SK-N-SH (cell line): Measurements from ENCODE around the gene ZNF469. TPM values are rescaled to one million over a fixed set of nuclear protein-coding genes. Genes with fewer than 3 reads are reported as not detected.

ENCODE experiments used
- CTCF ChIA-PET: fragments of 300-600, 350-600 bp; formaldehyde crosslinking; extraction: SDS; loops from one replicate; lab custom pipeline; 2021; lab: Yijun Ruan, JAX
- POLR2A ChIA-PET: fragments of 350-600 bp; sonication (Branson Sonifier 250); formaldehyde crosslinking; extraction: SDS; loops from one replicate; lab custom pipeline; 2020; ENCODE audit warnings: antibody characterized with exemption, inconsistent platforms; lab: Yijun Ruan, JAX
- DNase-seq: peaks from one replicate; pipeline ENCODE4 v3.0.0; 2012
- H2AFZ ChIP-seq: fragments of 200-600 bp; sonication (generic); 2 replicates; pipeline ENCODE4 v1.8.1; 2016; ENCODE audit warnings: antibody characterized with exemption, mild to moderate bottlenecking, low read depth
- H3F3A ChIP-seq: fragments of 200-600 bp; sonication (generic); replicated peaks from 2 replicates; pipeline ENCODE3; 2016; ENCODE audit warnings: antibody characterized with exemption, mild to moderate bottlenecking; ENCODE audit not compliant: insufficient read depth
- H3K27ac ChIP-seq, 2 experiments: fragments of 200-500 bp in 1 of 2; fragments of 200-600 bp in 1 of 2; sonication (Bioruptor generic) in 1 of 2; sonication (generic), shearing (Covaris generic) in 1 of 2; 2 replicates each; pipeline versions ENCODE4 v1.5.1 to v1.6.1; 2014 to 2016; ENCODE audit warnings: low read depth in 2 of 2, inconsistent platforms in 1 of 2, low read length in 1 of 2, mild to moderate bottlenecking in 1 of 2, mixed read lengths in 1 of 2
- H3K27me3 ChIP-seq: fragments of 200-600 bp; sonication (generic), shearing (Covaris generic); 2 replicates; pipeline ENCODE4 v1.6.1; 2016; ENCODE audit warnings: mixed run types; ENCODE audit not compliant: insufficient read depth
- H3K36me3 ChIP-seq, 2 experiments: fragments of 200-500 bp in 1 of 2; fragments of 200-600 bp in 1 of 2; sonication (Bioruptor generic) in 1 of 2; sonication (generic) in 1 of 2; replicated peaks in 1 of 2; 2 replicates each; pipeline versions ENCODE3 to v1.5.1; 2014 to 2016; ENCODE audit warnings: low read length in 1 of 2, mild to moderate bottlenecking in 1 of 2; ENCODE audit not compliant: insufficient read depth in 2 of 2, control insufficient read depth in 1 of 2
- H3K4me1 ChIP-seq, 2 experiments: fragments of 200-500 bp in 1 of 2; fragments of 200-600 bp in 1 of 2; sonication (Bioruptor generic) in 1 of 2; sonication (generic), shearing (Covaris generic) in 1 of 2; 2 replicates each; pipeline versions ENCODE4 v1.5.1 to v1.6.1; 2014 to 2016; ENCODE audit warnings: low read depth in 1 of 2, low read length in 1 of 2, mixed run types in 1 of 2; ENCODE audit not compliant: insufficient read depth in 2 of 2, control insufficient read depth in 1 of 2
- H3K4me2 ChIP-seq: fragments of 200-600 bp; sonication (generic), shearing (Covaris generic); 2 replicates; pipeline ENCODE4 v1.6.1; 2017; ENCODE audit warnings: mixed run types
- H3K4me3 ChIP-seq, 2 experiments: fragments of 200-500 bp in 1 of 2; fragments of 200-600 bp in 1 of 2; sonication (Bioruptor generic) in 1 of 2; sonication (generic), shearing (Covaris generic) in 1 of 2; 2 replicates each; pipeline versions ENCODE4 v1.5.1 to v1.8.1; 2014 to 2016; ENCODE audit warnings: low read depth in 2 of 2, inconsistent platforms in 1 of 2, low read length in 1 of 2, mild to moderate bottlenecking in 1 of 2, mixed read lengths in 1 of 2, moderate library complexity in 1 of 2
- H3K79me2 ChIP-seq: fragments of 200-600 bp; sonication (generic); 2 replicates; pipeline ENCODE4 v1.8.1; 2017; ENCODE audit warnings: mild to moderate bottlenecking; ENCODE audit not compliant: insufficient read depth
- H3K9ac ChIP-seq: fragments of 200-600 bp; sonication (generic); 2 replicates; pipeline ENCODE4 v1.6.1; 2017; ENCODE audit warnings: mixed run types
- H3K9me2 ChIP-seq: fragments of 200-600 bp; sonication (generic); 2 replicates; pipeline ENCODE4 v1.6.1; 2017; ENCODE audit warnings: mixed run types
- H3K9me3 ChIP-seq: fragments of 200-600 bp; sonication (generic); 2 replicates; pipeline ENCODE4 v1.6.1; 2017; ENCODE audit warnings: mixed run types, mild to moderate bottlenecking, moderate library complexity
- H4K20me1 ChIP-seq: fragments of 200-600 bp; sonication (generic); 2 replicates; pipeline ENCODE4 v1.6.1; 2017; ENCODE audit warnings: mild to moderate bottlenecking, mixed run types; ENCODE audit not compliant: insufficient read depth
- ELF1 ChIP-seq: IDR thresholded peaks from 2 replicates; pipeline ENCODE4 v1.4.0; 2012
- EP300 ChIP-seq, 2 experiments: IDR thresholded peaks; 2 replicates each; pipeline versions ENCODE4 v1.4.0 to v1.6.1; 2012; ENCODE audit warnings: borderline replicate concordance in 1 of 2, low read depth in 1 of 2, low read length in 1 of 2
- EZH2phosphoT487 ChIP-seq: fragments of 200-600 bp; sonication (generic); IDR thresholded peaks from 2 replicates; pipeline ENCODE4 v1.6.1; 2017; ENCODE audit warnings: low read depth, mixed run types, mild to moderate bottlenecking, antibody characterized with exemption, moderate library complexity, borderline replicate concordance
- FOSL2 ChIP-seq: IDR thresholded peaks from 2 replicates; pipeline ENCODE4 v1.4.0; 2012; ENCODE audit warnings: low read depth, mild to moderate bottlenecking, moderate library complexity, borderline replicate concordance
- GATA2 ChIP-seq: sonication (generic); formaldehyde crosslinking; IDR thresholded peaks from 2 replicates; pipeline ENCODE4 v1.5.0; 2020; ENCODE audit warnings: mild to moderate bottlenecking, missing genetic modification reagents
- JUND ChIP-seq: IDR thresholded peaks from 2 replicates; pipeline ENCODE4 v1.4.0; 2012
- MEF2A ChIP-seq: IDR thresholded peaks from 2 replicates; pipeline ENCODE4 v1.4.0; 2012; ENCODE audit warnings: low read depth, borderline replicate concordance
- MXI1 ChIP-seq: IDR thresholded peaks from 2 replicates; pipeline ENCODE4 v1.6.1; 2012; ENCODE audit warnings: mild to moderate bottlenecking, low read depth, low read length, improper control_type of control experiment
- NFIC ChIP-seq: IDR thresholded peaks from 2 replicates; pipeline ENCODE4 v1.4.0; 2012; ENCODE audit warnings: borderline replicate concordance
- POLR2AphosphoS5 ChIP-seq: IDR thresholded peaks from 2 replicates; pipeline ENCODE4 v1.6.1; 2012; ENCODE audit warnings: low read depth, low read length
- RFX5 ChIP-seq: IDR thresholded peaks from 2 replicates; pipeline ENCODE4 v1.6.1; 2012; ENCODE audit warnings: mild to moderate bottlenecking, improper control_type of control experiment, low read length
- RXRA ChIP-seq: IDR thresholded peaks from 2 replicates; pipeline ENCODE4 v1.4.0; 2012; ENCODE audit warnings: low read depth, mild to moderate bottlenecking, borderline replicate concordance
- SIN3A ChIP-seq: IDR thresholded peaks from 2 replicates; pipeline ENCODE4 v1.6.1; 2012; ENCODE audit warnings: low read depth, mild to moderate bottlenecking, low read length, moderate library complexity, borderline replicate concordance
- SMC3 ChIP-seq: IDR thresholded peaks from 2 replicates; pipeline ENCODE4 v1.6.1; 2012; ENCODE audit warnings: low read depth, low read length, improper control_type of control experiment
- TCF12 ChIP-seq: IDR thresholded peaks from 2 replicates; pipeline ENCODE4 v1.4.0; 2012
- USF1 ChIP-seq: IDR thresholded peaks from 2 replicates; pipeline ENCODE4 v1.4.0; 2012; ENCODE audit warnings: low read depth, borderline replicate concordance
- WGBS: methylation state at CpG from one replicate; pipeline ENCODE4 v1.1.6; 2017; ENCODE audit warnings: low lambda C conversion rate; 5-methylcytosine and 5-hydroxymethylcytosine counted together
- polyA plus RNA-seq, 3 experiments: library from polyadenylated mRNA; depleted of rRNA; stranded (reverse); fragments of >200 nt; gene quantifications; 2 replicates each; pipeline ENCODE4 v1.2.3, GENCODE V29; 2012
- TF ChIP-seq, protein P1 (sequence below): fragments of 200-600 bp; sonication (generic); IDR thresholded peaks from 2 replicates; pipeline ENCODE4 v1.6.1; 2017; ENCODE audit warnings: antibody characterized with exemption, mild to moderate bottlenecking, moderate library complexity
- TF ChIP-seq, protein P2 (sequence below): IDR thresholded peaks from 2 replicates; pipeline ENCODE4; 2012
- TF ChIP-seq, protein P3 (sequence below): IDR thresholded peaks from 2 replicates; pipeline ENCODE4 v1.4.0; 2012; ENCODE audit warnings: low read depth

ZNF469 gene
- polyA plus RNA-seq, 1 of the 3 experiments (the other 2 are of a cell fraction) = 0.56 TPM

DNA sequence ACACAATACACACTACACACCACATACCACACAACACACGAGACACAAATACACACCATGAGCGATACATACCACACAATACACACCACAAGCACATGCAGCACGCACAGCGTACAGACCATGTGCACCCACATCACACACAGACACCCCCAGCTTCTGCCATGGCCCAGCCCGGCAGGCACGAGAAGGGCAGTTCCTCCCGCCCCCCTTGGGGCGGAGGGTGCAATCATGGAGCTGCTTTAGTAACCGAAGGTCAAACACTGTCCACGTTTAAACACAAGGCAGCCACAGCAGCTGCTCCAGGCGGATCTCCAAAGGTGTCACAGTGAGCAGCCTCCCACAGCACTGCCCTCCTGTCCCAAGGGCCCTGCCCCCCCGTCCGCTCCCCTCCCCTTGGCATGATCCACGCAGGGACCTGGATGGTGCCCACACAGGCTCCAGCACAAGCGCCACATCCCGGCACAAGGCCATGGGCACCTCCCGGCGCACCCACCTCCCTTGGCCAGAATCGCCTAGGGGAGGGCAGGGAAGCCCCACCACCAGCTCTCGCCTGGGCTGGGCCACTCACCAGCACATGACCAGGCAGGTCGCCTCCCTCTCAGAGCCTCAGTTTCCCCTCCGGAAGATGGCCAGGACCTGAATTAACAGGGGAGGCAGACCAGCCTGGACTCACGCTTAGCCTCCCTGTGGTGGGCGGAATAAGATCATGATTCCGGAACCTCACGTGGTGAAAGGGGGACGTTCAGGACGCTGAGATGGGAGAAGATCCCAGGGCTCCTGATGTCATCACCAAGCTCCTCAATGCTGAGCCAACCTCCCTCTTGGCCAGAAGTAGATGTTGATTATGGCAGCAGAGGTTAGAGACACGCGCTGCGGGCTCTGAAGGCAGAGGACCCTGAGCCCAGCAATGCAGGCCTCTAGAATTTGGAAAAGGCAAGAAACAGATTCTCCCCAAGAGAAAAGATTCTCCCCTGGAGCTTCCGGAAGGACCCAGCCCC lies 32.6 kb upstream of the ZNF469 start:
- H3F3A ChIP-seq = no peaks in the 10 kb centered on the region
- TF ChIP-seq JUND = no peak
- no peak for TF ChIP-seq RFX5
- TF ChIP-seq NFIC = no peak
- TF ChIP-seq SIN3A = no peak
- no peak for TF ChIP-seq EP300 (IDR thresholded peaks at IDR 0.05; ENCODE audit: borderline replicate concordance in 1 of 2, low read depth in 1 of 2, low read length in 1 of 2)
- TF ChIP-seq MEF2A = no peak
- TF ChIP-seq, protein P1, sequence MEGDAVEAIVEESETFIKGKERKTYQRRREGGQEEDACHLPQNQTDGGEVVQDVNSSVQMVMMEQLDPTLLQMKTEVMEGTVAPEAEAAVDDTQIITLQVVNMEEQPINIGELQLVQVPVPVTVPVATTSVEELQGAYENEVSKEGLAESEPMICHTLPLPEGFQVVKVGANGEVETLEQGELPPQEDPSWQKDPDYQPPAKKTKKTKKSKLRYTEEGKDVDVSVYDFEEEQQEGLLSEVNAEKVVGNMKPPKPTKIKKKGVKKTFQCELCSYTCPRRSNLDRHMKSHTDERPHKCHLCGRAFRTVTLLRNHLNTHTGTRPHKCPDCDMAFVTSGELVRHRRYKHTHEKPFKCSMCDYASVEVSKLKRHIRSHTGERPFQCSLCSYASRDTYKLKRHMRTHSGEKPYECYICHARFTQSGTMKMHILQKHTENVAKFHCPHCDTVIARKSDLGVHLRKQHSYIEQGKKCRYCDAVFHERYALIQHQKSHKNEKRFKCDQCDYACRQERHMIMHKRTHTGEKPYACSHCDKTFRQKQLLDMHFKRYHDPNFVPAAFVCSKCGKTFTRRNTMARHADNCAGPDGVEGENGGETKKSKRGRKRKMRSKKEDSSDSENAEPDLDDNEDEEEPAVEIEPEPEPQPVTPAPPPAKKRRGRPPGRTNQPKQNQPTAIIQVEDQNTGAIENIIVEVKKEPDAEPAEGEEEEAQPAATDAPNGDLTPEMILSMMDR = no peak
- TF ChIP-seq ELF1 = no peak
- TF ChIP-seq MXI1 = no peak
- no peak for TF ChIP-seq POLR2AphosphoS5
- no peak for TF ChIP-seq RXRA
- TF ChIP-seq EZH2phosphoT487 = no peak
- no peak for TF ChIP-seq SMC3
- TF ChIP-seq, protein P2, sequence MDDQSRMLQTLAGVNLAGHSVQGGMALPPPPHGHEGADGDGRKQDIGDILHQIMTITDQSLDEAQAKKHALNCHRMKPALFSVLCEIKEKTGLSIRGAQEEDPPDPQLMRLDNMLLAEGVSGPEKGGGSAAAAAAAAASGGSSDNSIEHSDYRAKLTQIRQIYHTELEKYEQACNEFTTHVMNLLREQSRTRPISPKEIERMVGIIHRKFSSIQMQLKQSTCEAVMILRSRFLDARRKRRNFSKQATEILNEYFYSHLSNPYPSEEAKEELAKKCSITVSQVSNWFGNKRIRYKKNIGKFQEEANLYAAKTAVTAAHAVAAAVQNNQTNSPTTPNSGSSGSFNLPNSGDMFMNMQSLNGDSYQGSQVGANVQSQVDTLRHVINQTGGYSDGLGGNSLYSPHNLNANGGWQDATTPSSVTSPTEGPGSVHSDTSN = no peak
- TF ChIP-seq, all 33 proteins: peak for 0
- peak; percentile 35 for DNase-seq
- H3K4me3 ChIP-seq = no peak overlapping the region
- H4K20me1 ChIP-seq = no peaks in the 10 kb centered on the region
- H3K27me3 ChIP-seq = no peaks in the 10 kb centered on the region
- POLR2A ChIA-PET = no interaction called here
- no peak overlapping the region for H2AFZ ChIP-seq
- CTCF ChIA-PET = no interaction called here
- no peaks in the 10 kb centered on the region for H3K9me3 ChIP-seq
- H3K27ac ChIP-seq = no peak overlapping the region
- no peaks in the 10 kb centered on the region; a peak in 1 of 4 replicates for H3K4me1 ChIP-seq
- H3K9me2 ChIP-seq = no peaks in the 10 kb centered on the region
- H3K9ac ChIP-seq = no peak overlapping the region
- no peaks in the 10 kb centered on the region for H3K36me3 ChIP-seq
- no peak overlapping the region for H3K4me2 ChIP-seq
- H3K79me2 ChIP-seq = no peaks in the 10 kb centered on the region
- WGBS = 91% methylated on average over 20 of the region's 32 CpGs

GRCh38 chr16:88350922-88351321 lies 31.8 kb upstream of the ZNF469 start:
- H3K36me3 ChIP-seq = no peaks in the 10 kb centered on the region
- H3F3A ChIP-seq = no peaks in the 10 kb centered on the region
- ChIA-PET CTCF (no interaction called here), POLR2A (no interaction called here)
- no peak overlapping the region for H3K4me3 ChIP-seq
- 80% methylated on average over 2 of the region's 15 CpGs for WGBS
- H4K20me1 ChIP-seq = no peaks in the 10 kb centered on the region
- no peak overlapping the region for H3K9ac ChIP-seq
- H3K27ac ChIP-seq = no peak overlapping the region
- TF ChIP-seq USF1 (no peak), RXRA (no peak), TCF12 (no peak), FOSL2 (no peak), GATA2 (no peak)
- TF ChIP-seq, protein P3, sequence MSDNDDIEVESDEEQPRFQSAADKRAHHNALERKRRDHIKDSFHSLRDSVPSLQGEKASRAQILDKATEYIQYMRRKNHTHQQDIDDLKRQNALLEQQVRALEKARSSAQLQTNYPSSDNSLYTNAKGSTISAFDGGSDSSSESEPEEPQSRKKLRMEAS = no peak
- no peaks in the 10 kb centered on the region; a peak in 1 of 4 replicates for H3K4me1 ChIP-seq
- peak; percentile 23 for DNase-seq
- H3K79me2 ChIP-seq = no peaks in the 10 kb centered on the region
- no peak overlapping the region for H3K4me2 ChIP-seq
- H3K27me3 ChIP-seq = no peaks in the 10 kb centered on the region
- H3K9me2 ChIP-seq = no peaks in the 10 kb centered on the region
- no peak overlapping the region for H2AFZ ChIP-seq
- H3K9me3 ChIP-seq = no peaks in the 10 kb centered on the region
